K562 (cell line): ENCODE data around the gene DDHD1. TPM values are rescaled to one million over a fixed set of nuclear protein-coding genes. Genes with fewer than 3 reads are reported as not detected.

Experiments
- FIP1L1 ChIP-seq: fragments of 200-400 bp; formaldehyde crosslinking; IDR thresholded peaks from 2 replicates; pipeline ENCODE4 v1.6.1; 2018; ENCODE audit warnings: mild to moderate bottlenecking, low read depth, low read length; ENCODE audit not compliant: poor library complexity, severe bottlenecking
- FOS ChIP-seq: IDR thresholded peaks from 3 replicates; pipeline ENCODE4 v1.6.1; 2011; ENCODE audit not compliant: insufficient read length; ENCODE audit errors: extremely low read depth
- NR3C1 ChIP-seq: sonication (generic); formaldehyde crosslinking; IDR thresholded peaks from 2 replicates; pipeline ENCODE4 v1.8.1; 2022; ENCODE audit warnings: missing genetic modification reagents
- TBL1XR1 ChIP-seq, 2 experiments: IDR thresholded peaks; 2 replicates each; pipeline ENCODE4 v1.6.1; 2012; ENCODE audit warnings: improper control_type of control experiment in 2 of 2, low read length in 2 of 2, mild to moderate bottlenecking in 1 of 2
- TCF7 ChIP-seq: sonication (generic); IDR thresholded peaks from 2 replicates; pipeline ENCODE4 v1.6.1; 2016; ENCODE audit warnings: antibody characterized with exemption, borderline replicate concordance
- polyA plus RNA-seq, 8 experiments: library from polyadenylated mRNA; depleted of rRNA in 4 of 8; stranded (reverse) in 5 of 8; unstranded in 3 of 8; fragments of >200 nt; fragmentation: Nextera tagmentation in 2 of 8; fragmentation: Illumina TruSeq in 1 of 8; extraction: Ambion mirVana in 2 of 8; extraction: Trizol in 1 of 8; gene quantifications; 2 replicates each; pipeline versions ENCODE4 v1.2.1 to v1.2.3, GENCODE V29; 2011 to 2014; ENCODE audit warnings: inconsistent platforms in 1 of 8, missing spikeins in 1 of 8
- total RNA-seq, 7 experiments: library from RNA; depleted of rRNA in 6 of 7; stranded (reverse); fragments of >200 nt in 6 of 7; fragmentation: Illumina TruSeq in 2 of 7; extraction: Trizol in 2 of 7; gene quantifications; 2 replicates each; pipeline versions ENCODE4 v1.2.1 to v1.2.3, GENCODE V29; 2011 to 2021; ENCODE audit warnings: low replicate concordance in 1 of 7
- TF ChIP-seq, protein P1 (sequence below), 2 experiments: fragments of 450-650 bp; formaldehyde crosslinking in 1 of 2; IDR thresholded peaks; 2 replicates each; pipeline versions ENCODE4 v1.4.0 to v1.6.1; 2014 to 2020; ENCODE audit warnings: mild to moderate bottlenecking in 2 of 2, borderline replicate concordance in 1 of 2, low read depth in 1 of 2
- TF ChIP-seq, protein P2 (sequence below): IDR thresholded peaks from 2 replicates; pipeline ENCODE4 v1.6.1; 2016; ENCODE audit warnings: missing genetic modification characterization, missing compliant biosample characterization
- TF ChIP-seq, protein P3 (sequence below): fragments of 450-650 bp; IDR thresholded peaks from 2 replicates; pipeline ENCODE4 v1.6.1; 2016
- TF ChIP-seq, protein P4 (sequence below): fragments of 250-450 bp; sonication (Bioruptor Pico); IDR thresholded peaks from 2 replicates; pipeline ENCODE4 v1.9.0; 2021; ENCODE audit warnings: mild to moderate bottlenecking, inconsistent platforms

Gene DDHD1
- total and polyA plus RNA-seq, 9 of the 15 experiments (the other 6 are each of a cell fraction or from before 2014, with no cell fraction given), result 1.2 to 12.3 (median 5.0) TPM

DNA sequence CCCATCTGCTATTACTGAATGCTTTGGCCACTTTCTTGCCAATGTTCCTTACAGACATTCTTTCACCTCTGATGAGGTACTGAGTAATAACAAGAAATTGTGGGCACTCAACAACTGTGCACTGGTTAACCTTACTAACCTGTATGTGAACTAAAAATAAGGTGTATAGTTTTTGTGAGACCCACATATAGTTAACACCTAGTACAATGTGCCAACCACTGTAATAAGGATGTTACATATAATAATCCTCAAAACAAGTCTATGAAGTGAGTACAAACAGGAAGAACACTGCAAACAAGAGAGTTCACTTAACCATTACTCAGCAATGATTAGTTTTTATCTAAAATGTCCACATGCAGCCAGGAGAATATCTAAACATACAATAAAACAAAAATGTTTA lies 4.5 kb downstream of the DDHD1 start (continued):
- TF ChIP-seq, protein P1, sequence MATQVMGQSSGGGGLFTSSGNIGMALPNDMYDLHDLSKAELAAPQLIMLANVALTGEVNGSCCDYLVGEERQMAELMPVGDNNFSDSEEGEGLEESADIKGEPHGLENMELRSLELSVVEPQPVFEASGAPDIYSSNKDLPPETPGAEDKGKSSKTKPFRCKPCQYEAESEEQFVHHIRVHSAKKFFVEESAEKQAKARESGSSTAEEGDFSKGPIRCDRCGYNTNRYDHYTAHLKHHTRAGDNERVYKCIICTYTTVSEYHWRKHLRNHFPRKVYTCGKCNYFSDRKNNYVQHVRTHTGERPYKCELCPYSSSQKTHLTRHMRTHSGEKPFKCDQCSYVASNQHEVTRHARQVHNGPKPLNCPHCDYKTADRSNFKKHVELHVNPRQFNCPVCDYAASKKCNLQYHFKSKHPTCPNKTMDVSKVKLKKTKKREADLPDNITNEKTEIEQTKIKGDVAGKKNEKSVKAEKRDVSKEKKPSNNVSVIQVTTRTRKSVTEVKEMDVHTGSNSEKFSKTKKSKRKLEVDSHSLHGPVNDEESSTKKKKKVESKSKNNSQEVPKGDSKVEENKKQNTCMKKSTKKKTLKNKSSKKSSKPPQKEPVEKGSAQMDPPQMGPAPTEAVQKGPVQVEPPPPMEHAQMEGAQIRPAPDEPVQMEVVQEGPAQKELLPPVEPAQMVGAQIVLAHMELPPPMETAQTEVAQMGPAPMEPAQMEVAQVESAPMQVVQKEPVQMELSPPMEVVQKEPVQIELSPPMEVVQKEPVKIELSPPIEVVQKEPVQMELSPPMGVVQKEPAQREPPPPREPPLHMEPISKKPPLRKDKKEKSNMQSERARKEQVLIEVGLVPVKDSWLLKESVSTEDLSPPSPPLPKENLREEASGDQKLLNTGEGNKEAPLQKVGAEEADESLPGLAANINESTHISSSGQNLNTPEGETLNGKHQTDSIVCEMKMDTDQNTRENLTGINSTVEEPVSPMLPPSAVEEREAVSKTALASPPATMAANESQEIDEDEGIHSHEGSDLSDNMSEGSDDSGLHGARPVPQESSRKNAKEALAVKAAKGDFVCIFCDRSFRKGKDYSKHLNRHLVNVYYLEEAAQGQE (IDR thresholded peaks at IDR 0.05; ENCODE audit: borderline replicate concordance), result no peak
- TF ChIP-seq, protein P1 (CRISPR knock-in tag; IDR thresholded peaks at IDR 0.05; ENCODE audit: low read depth), result no peak
- TF ChIP-seq TCF7, result no peak
- TF ChIP-seq, protein P2, sequence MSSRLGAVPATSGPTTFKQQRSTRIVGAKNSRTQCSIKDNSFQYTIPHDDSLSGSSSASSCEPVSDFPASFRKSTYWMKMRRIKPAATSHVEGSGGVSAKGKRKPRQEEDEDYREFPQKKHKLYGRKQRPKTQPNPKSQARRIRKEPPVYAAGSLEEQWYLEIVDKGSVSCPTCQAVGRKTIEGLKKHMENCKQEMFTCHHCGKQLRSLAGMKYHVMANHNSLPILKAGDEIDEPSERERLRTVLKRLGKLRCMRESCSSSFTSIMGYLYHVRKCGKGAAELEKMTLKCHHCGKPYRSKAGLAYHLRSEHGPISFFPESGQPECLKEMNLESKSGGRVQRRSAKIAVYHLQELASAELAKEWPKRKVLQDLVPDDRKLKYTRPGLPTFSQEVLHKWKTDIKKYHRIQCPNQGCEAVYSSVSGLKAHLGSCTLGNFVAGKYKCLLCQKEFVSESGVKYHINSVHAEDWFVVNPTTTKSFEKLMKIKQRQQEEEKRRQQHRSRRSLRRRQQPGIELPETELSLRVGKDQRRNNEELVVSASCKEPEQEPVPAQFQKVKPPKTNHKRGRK (tag), result no peak
- no peak for TF ChIP-seq FOS
- no peak for TF ChIP-seq TBL1XR1 (IDR thresholded peaks at IDR 0.05; ENCODE audit: low read length in 2 of 2)
- TF ChIP-seq, protein P3, sequence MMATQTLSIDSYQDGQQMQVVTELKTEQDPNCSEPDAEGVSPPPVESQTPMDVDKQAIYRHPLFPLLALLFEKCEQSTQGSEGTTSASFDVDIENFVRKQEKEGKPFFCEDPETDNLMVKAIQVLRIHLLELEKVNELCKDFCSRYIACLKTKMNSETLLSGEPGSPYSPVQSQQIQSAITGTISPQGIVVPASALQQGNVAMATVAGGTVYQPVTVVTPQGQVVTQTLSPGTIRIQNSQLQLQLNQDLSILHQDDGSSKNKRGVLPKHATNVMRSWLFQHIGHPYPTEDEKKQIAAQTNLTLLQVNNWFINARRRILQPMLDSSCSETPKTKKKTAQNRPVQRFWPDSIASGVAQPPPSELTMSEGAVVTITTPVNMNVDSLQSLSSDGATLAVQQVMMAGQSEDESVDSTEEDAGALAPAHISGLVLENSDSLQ, result no peak
- TF ChIP-seq, protein P4, sequence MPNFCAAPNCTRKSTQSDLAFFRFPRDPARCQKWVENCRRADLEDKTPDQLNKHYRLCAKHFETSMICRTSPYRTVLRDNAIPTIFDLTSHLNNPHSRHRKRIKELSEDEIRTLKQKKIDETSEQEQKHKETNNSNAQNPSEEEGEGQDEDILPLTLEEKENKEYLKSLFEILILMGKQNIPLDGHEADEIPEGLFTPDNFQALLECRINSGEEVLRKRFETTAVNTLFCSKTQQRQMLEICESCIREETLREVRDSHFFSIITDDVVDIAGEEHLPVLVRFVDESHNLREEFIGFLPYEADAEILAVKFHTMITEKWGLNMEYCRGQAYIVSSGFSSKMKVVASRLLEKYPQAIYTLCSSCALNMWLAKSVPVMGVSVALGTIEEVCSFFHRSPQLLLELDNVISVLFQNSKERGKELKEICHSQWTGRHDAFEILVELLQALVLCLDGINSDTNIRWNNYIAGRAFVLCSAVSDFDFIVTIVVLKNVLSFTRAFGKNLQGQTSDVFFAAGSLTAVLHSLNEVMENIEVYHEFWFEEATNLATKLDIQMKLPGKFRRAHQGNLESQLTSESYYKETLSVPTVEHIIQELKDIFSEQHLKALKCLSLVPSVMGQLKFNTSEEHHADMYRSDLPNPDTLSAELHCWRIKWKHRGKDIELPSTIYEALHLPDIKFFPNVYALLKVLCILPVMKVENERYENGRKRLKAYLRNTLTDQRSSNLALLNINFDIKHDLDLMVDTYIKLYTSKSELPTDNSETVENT (CRISPR knock-in tag), result no peak
- TF ChIP-seq NR3C1 (CRISPR knock-in tag), result no peak
- no peak for TF ChIP-seq FIP1L1
